OCI-LY1 (cell line): ENCODE measurements around the gene VAPB.
"Not testable (repeated sequence)": the region's sequence is repeated elsewhere in the genome, so short reads cannot be mapped to it uniquely, and the experiment has no call there.

Experiments used
- H2AFZ ChIP-seq: fragments of 200-600 bp; sonication (generic), shearing (Covaris generic); 2 replicates; pipeline ENCODE4 v1.6.0; 2014; ENCODE audit warnings: antibody characterized with exemption, mild to moderate bottlenecking, low read length
- H3F3A ChIP-seq: fragments of 200-600 bp; sonication (generic), shearing (Covaris generic); 2 replicates; pipeline ENCODE4 v1.6.0; 2014; ENCODE audit warnings: mild to moderate bottlenecking, antibody characterized with exemption, low read length, moderate library complexity; ENCODE audit not compliant: insufficient read depth
- H3K27ac ChIP-seq: fragments of 200-600 bp; sonication (generic); 2 replicates; pipeline ENCODE4 v1.5.1; 2014; ENCODE audit warnings: low read length, mixed run types, mild to moderate bottlenecking, low read depth; ENCODE audit not compliant: poor library complexity, severe bottlenecking
- H3K27me3 ChIP-seq: fragments of 200-600 bp; sonication (generic); 2 replicates; pipeline ENCODE4 v1.6.0; 2014; ENCODE audit warnings: antibody characterized with exemption, mild to moderate bottlenecking, low read length, moderate library complexity; ENCODE audit not compliant: insufficient read depth
- H3K36me3 ChIP-seq: fragments of 200-600 bp; sonication (generic); 2 replicates; pipeline ENCODE4 v1.6.1; 2014; ENCODE audit warnings: mild to moderate bottlenecking, antibody characterized with exemption, low read length, moderate library complexity, mixed read lengths; ENCODE audit not compliant: insufficient read depth
- H3K4me1 ChIP-seq: fragments of 200-600 bp; sonication (generic); 2 replicates; pipeline ENCODE4 v1.5.1; 2014; ENCODE audit warnings: mild to moderate bottlenecking, low read length, moderate library complexity; ENCODE audit not compliant: insufficient read depth, severe bottlenecking
- H3K4me2 ChIP-seq: fragments of 200-600 bp; sonication (generic), shearing (Covaris generic); 2 replicates; pipeline ENCODE4 v1.6.1; 2014; ENCODE audit warnings: low read length
- H3K4me3 ChIP-seq: fragments of 200-600 bp; sonication (generic); 2 replicates; pipeline ENCODE4 v1.5.1; 2014; ENCODE audit warnings: low read length, low read depth, mild to moderate bottlenecking, mixed read lengths; ENCODE audit not compliant: poor library complexity, severe bottlenecking
- H3K79me2 ChIP-seq: fragments of 200-600 bp; shearing (Covaris generic); 2 replicates; pipeline ENCODE4 v1.6.1; 2016; ENCODE audit warnings: mixed run types, low read length, mixed read lengths; ENCODE audit not compliant: insufficient read depth
- H3K9ac ChIP-seq: fragments of 200-600 bp; sonication (generic), shearing (Covaris generic); 2 replicates; pipeline ENCODE4 v1.6.1; 2014; ENCODE audit warnings: mild to moderate bottlenecking, low read length, mixed read lengths
- H3K9me2 ChIP-seq: fragments of 200-600 bp; sonication (generic), shearing (Covaris generic); 2 replicates; pipeline ENCODE4 v1.6.1; 2014; ENCODE audit warnings: low read depth, mild to moderate bottlenecking, low read length, mixed read lengths
- H3K9me3 ChIP-seq: fragments of 200-600 bp; shearing (Covaris generic); 2 replicates; pipeline ENCODE4 v1.6.1; 2014; ENCODE audit warnings: low read length, mixed read lengths
- H4K20me1 ChIP-seq: fragments of 200-600 bp; sonication (generic), shearing (Covaris generic); 2 replicates; pipeline ENCODE4 v1.6.0; 2016; ENCODE audit warnings: mild to moderate bottlenecking, low read length; ENCODE audit not compliant: insufficient read depth
- CTCF ChIP-seq: fragments of 200-600 bp; sonication (generic), shearing (Covaris generic); IDR thresholded peaks from 2 replicates; pipeline ENCODE4 v1.5.1; 2017; ENCODE audit warnings: mild to moderate bottlenecking, antibody characterized with exemption, low read length, moderate library complexity, mixed read lengths
- EZH2 ChIP-seq: fragments of 200-600 bp; sonication (generic), shearing (Covaris generic); IDR thresholded peaks from 2 replicates; pipeline ENCODE4 v1.8.0; 2017; ENCODE audit warnings: borderline replicate concordance, mixed run types, mild to moderate bottlenecking, antibody characterized with exemption, low read length, moderate library complexity, mixed read lengths

Gene VAPB

GRCh38 chr20:58407966-58408557 is 19.0 kb downstream of the VAPB start:
- no peaks in the 10 kb centered on the region for H3K9me2 ChIP-seq
- H3K27ac ChIP-seq: peak overlapping the region; percentile 49
- no peaks in the 10 kb centered on the region for H3F3A ChIP-seq
- TF ChIP-seq CTCF (no peak), EZH2 (no peak)
- 0 out of 2 replicates have a peak, but pooled peaks cover 3% of the 10 kb centered on the region for H4K20me1 ChIP-seq
- H3K4me2 ChIP-seq: peak overlapping the region; percentile 40
- no peak overlapping the region for H2AFZ ChIP-seq
- no peak overlapping the region for H3K9ac ChIP-seq
- H3K27me3 ChIP-seq: no peaks in the 10 kb centered on the region
- H3K9me3 ChIP-seq: no peaks in the 10 kb centered on the region
- H3K79me2 ChIP-seq: peaks cover 96% of the 10 kb centered on the region
- peak overlapping the region; percentile 15 for H3K4me3 ChIP-seq
- H3K36me3 ChIP-seq: peaks cover 9% of the 10 kb centered on the region
- H3K4me1 ChIP-seq: peaks cover 58% of the 10 kb centered on the region

GRCh38 chr20:58408603-58409246 is 19.7 kb downstream of the VAPB start:
- peak overlapping the region; percentile 49 for H3K27ac ChIP-seq
- H3K9me2 ChIP-seq: no peaks in the 10 kb centered on the region
- no peaks in the 10 kb centered on the region for H3F3A ChIP-seq
- peaks cover 9% of the 10 kb centered on the region for H3K36me3 ChIP-seq
- H3K9ac ChIP-seq: no peak overlapping the region
- no peaks in the 10 kb centered on the region for H3K9me3 ChIP-seq
- H3K27me3 ChIP-seq: no peaks in the 10 kb centered on the region
- H3K4me2 ChIP-seq: peak overlapping the region; percentile 40
- peaks cover 90% of the 10 kb centered on the region for H3K79me2 ChIP-seq
- 0 out of 2 replicates have a peak, but pooled peaks cover 3% of the 10 kb centered on the region for H4K20me1 ChIP-seq
- H3K4me3 ChIP-seq: peak overlapping the region; percentile 15
- H2AFZ ChIP-seq: no peak overlapping the region
- TF ChIP-seq CTCF (no peak), EZH2 (no peak)
- peaks cover 52% of the 10 kb centered on the region for H3K4me1 ChIP-seq

GRCh38 chr20:58414216-58414615 is 25.2 kb downstream of the VAPB start:
- not testable (repeated sequence) for H3F3A ChIP-seq, H3K4me2 ChIP-seq, H3K9me3 ChIP-seq, H3K27ac ChIP-seq, H3K27me3 ChIP-seq, H3K4me3 ChIP-seq, H4K20me1 ChIP-seq, H3K9me2 ChIP-seq, H3K9ac ChIP-seq, H2AFZ ChIP-seq
- Histone ChIP-seq H3K4me1 (peaks cover 22% of the 10 kb centered on the region), H3K36me3 (peaks cover 24% of the 10 kb centered on the region), H3K79me2 (peaks cover 70% of the 10 kb centered on the region)

- not testable (repeated sequence) for H3K4me3 ChIP-seq, H3K9ac ChIP-seq, H3F3A ChIP-seq, H4K20me1 ChIP-seq, H3K9me2 ChIP-seq, H3K27me3 ChIP-seq, H3K9me3 ChIP-seq, H3K4me2 ChIP-seq, H2AFZ ChIP-seq, H3K27ac ChIP-seq
- Histone ChIP-seq H3K4me1 (peaks cover 18% of the 10 kb centered on the region), H3K36me3 (peaks cover 30% of the 10 kb centered on the region), H3K79me2 (peaks cover 64% of the 10 kb centered on the region)
Observed at GRCh38 chr20:58414786-58415185, 25.8 kb downstream of the VAPB start.
